Glutamatergic neuron (in vitro differentiated cells): ENCODE results near the gene GABPB1. TPM values are rescaled to one million over a fixed set of nuclear protein-coding genes. Genes with fewer than 3 reads are reported as not detected.

Experiments used
- DNase-seq: peaks from one replicate; pipeline ENCODE4 v3.0.0; 2022
- H3K27ac Mint-ChIP-seq: one replicate; pipeline ENCODE4 v1.8.0; 2020; ENCODE audit warnings: mild to moderate bottlenecking, mixed read lengths, inconsistent platforms; ENCODE audit not compliant: unreplicated experiment
- H3K27me3 Mint-ChIP-seq: one replicate; pipeline ENCODE4 v1.8.0; 2020; ENCODE audit warnings: mild to moderate bottlenecking, moderate library complexity, mixed read lengths, inconsistent platforms; ENCODE audit not compliant: unreplicated experiment
- H3K36me3 Mint-ChIP-seq: one replicate; pipeline ENCODE4 v1.8.0; 2020; ENCODE audit warnings: mild to moderate bottlenecking, mixed read lengths, inconsistent platforms; ENCODE audit not compliant: unreplicated experiment
- H3K4me1 Mint-ChIP-seq: one replicate; pipeline ENCODE4 v1.8.0; 2020; ENCODE audit warnings: mild to moderate bottlenecking, low read depth, mixed read lengths, inconsistent platforms; ENCODE audit not compliant: unreplicated experiment
- H3K4me3 Mint-ChIP-seq: one replicate; pipeline ENCODE4 v1.8.0; 2020; ENCODE audit warnings: mild to moderate bottlenecking, mixed read lengths, inconsistent platforms; ENCODE audit not compliant: unreplicated experiment
- H3K9me3 Mint-ChIP-seq: one replicate; pipeline ENCODE4 v1.8.0; 2020; ENCODE audit warnings: mild to moderate bottlenecking, moderate library complexity, mixed read lengths, inconsistent platforms; ENCODE audit not compliant: unreplicated experiment
- CTCF ChIP-seq: fragments of 200-600 bp; sonication (generic); IDR thresholded peaks from one replicate; pipeline ENCODE4 v1.5.0; 2021; ENCODE audit not compliant: partially characterized antibody, unreplicated experiment
- total RNA-seq: library from RNA; stranded (reverse); fragmentation: NEBNext Ultra II Directional; extraction: Animal tissue kit (Norgen Biotek cat#: 25700); gene quantifications from one replicate; pipeline ENCODE4 v1.2.1, GENCODE V29; 2021; ENCODE audit not compliant: unreplicated experiment

Gene GABPB1
- total RNA-seq, 1 donor from 2014 or later = 23.9 TPM

DNA sequence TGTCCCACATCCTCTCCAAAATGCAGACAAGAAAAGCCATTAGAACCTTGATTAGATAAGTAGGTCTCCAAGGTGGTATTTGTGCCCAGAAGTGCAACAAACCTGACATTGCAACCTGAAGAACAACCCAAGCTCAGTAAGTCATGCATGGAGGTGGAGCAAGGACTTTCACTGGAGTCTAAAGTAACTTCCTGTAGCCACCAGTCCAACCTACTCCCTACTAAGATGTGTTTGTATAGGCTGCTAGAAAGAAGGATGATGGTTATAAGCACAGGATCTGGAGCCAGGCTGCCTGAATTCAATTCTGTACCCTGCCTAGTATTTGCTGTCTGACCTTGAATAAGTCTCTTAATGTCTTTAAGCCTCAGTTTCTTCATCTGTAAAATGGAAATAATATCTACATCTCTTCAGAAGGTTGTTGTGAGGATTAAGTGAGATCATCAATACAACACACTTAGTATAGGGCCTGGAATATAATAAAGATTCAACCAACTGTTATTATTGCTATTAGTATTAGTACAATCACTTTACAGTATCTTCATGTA lies 121.7 kb downstream of the GABPB1 start:
- Mint-ChIP-seq H3K27ac (no peak overlapping the region), H3K4me3 (no peak overlapping the region), H3K4me1 (no peaks in the 10 kb centered on the region), H3K27me3 (no peaks in the 10 kb centered on the region), H3K9me3 (no peaks in the 10 kb centered on the region), H3K36me3 (no peaks in the 10 kb centered on the region)
- DNase-seq = no peak
- TF ChIP-seq CTCF = no peak

DNA sequence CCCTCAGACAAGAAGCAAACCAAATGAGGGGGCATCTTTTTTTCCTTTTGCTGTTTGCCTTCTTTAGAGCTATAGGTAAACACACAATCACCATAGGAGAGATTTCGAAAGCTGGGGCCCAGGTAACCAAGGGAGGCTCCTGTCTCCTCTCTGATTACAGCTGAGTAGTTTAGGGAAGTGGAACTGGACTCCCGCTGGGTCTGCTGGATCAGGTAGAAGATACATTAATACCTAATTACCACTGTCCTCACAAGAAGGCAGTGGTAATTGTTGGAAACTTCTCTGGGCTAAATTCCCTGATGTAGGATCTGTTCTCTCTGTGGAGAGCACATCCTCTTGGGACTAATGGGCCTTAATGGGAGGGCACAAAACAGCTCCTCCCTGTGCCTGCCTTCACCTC lies 122.2 kb downstream of the GABPB1 start:
- H3K4me1 Mint-ChIP-seq = no peaks in the 10 kb centered on the region
- no peak overlapping the region for H3K4me3 Mint-ChIP-seq
- DNase-seq = no peak
- TF ChIP-seq CTCF = no peak
- no peaks in the 10 kb centered on the region for H3K27me3 Mint-ChIP-seq
- no peaks in the 10 kb centered on the region for H3K9me3 Mint-ChIP-seq
- H3K27ac Mint-ChIP-seq = no peak overlapping the region
- no peaks in the 10 kb centered on the region for H3K36me3 Mint-ChIP-seq

- Mint-ChIP-seq H3K27ac (no peak overlapping the region), H3K36me3 (no peaks in the 10 kb centered on the region), H3K4me1 (no peaks in the 10 kb centered on the region), H3K4me3 (no peak overlapping the region), H3K9me3 (no peaks in the 10 kb centered on the region), H3K27me3 (no peaks in the 10 kb centered on the region)
- no peak for TF ChIP-seq CTCF
- no peak for DNase-seq
Measured at GRCh38 chr15:50231761-50232160, 123.2 kb downstream of the GABPB1 start.

- Mint-ChIP-seq H3K36me3 (no peaks in the 10 kb centered on the region), H3K27me3 (no peaks in the 10 kb centered on the region), H3K4me3 (no peak overlapping the region), H3K27ac (no peak overlapping the region), H3K9me3 (no peaks in the 10 kb centered on the region), H3K4me1 (no peaks in the 10 kb centered on the region)
- no peak for DNase-seq
- no peak for TF ChIP-seq CTCF
Measured at GRCh38 chr15:50229336-50229735, 125.7 kb downstream of the GABPB1 start.

GRCh38 chr15:50228866-50229265 lies 126.1 kb downstream of the GABPB1 start:
- Mint-ChIP-seq H3K36me3 (no peaks in the 10 kb centered on the region), H3K27ac (no peak overlapping the region), H3K9me3 (no peaks in the 10 kb centered on the region), H3K4me3 (no peak overlapping the region), H3K4me1 (no peaks in the 10 kb centered on the region), H3K27me3 (no peaks in the 10 kb centered on the region)
- no peak for DNase-seq
- no peak for TF ChIP-seq CTCF
